Left ventricle myocardium inferior (tissue), 1 donor: Measurements from ENCODE around the gene BSPRY. TPM values are rescaled to one million over a fixed set of nuclear protein-coding genes. Genes with fewer than 3 reads are reported as not detected.

Experiments used
- DNase-seq: peaks from one replicate; pipeline ENCODE4 v3.0.0-alpha.2; 2020
- H3K27ac ChIP-seq: fragments of 200-600 bp; replicated peaks from 2 replicates; pipeline ENCODE4 v1.8.0; 2021
- H3K27me3 ChIP-seq: fragments of 200-600 bp; 2 replicates; pipeline ENCODE4 v1.8.0; 2021; ENCODE audit warnings: low read depth
- H3K36me3 ChIP-seq: fragments of 200-600 bp; 2 replicates; pipeline ENCODE4 v1.8.0; 2021
- H3K4me1 ChIP-seq: fragments of 200-600 bp; 2 replicates; pipeline ENCODE4 v1.8.0; 2021
- H3K4me3 ChIP-seq: fragments of 200-600 bp; 2 replicates; pipeline ENCODE4 v1.8.0; 2021; ENCODE audit warnings: mild to moderate bottlenecking, moderate library complexity
- H3K9me3 ChIP-seq: fragments of 200-600 bp; replicated peaks from 2 replicates; pipeline ENCODE4 v1.8.0; 2021
- CTCF ChIP-seq: fragments of 200-600 bp; IDR thresholded peaks from 2 replicates; pipeline ENCODE4 v1.8.0; 2021; ENCODE audit warnings: antibody characterized with exemption, mild to moderate bottlenecking, borderline replicate concordance
- intact Hi-C: fragments of 100-400 bp; cut with micrococcal nuclease; formaldehyde crosslinking; loops from one replicate; pipeline ENCODE4 v1.11.0; 2022
- total RNA-seq: library from RNA; stranded (reverse); fragmentation: NEBNext Ultra II Directional; extraction: Animal tissue kit (Norgen Biotek cat#: 25700); gene quantifications from one replicate; pipeline ENCODE4 v1.2.1, GENCODE V29; 2021
- donor health status: DM: no; HTN: yes; CAD: no; lungs with severe emphysema.

The BSPRY gene
- total RNA-seq, 1 donor from 2014 or later: 0.25 TPM

GRCh38 chr9:113355040-113355596 is 5.8 kb downstream of the BSPRY start:
- Histone ChIP-seq H3K9me3 (no peaks in the 10 kb centered on the region), H3K27me3 (peaks cover 62% of the 10 kb centered on the region), H3K4me1 (peaks cover 5% of the 10 kb centered on the region), H3K27ac (no peak overlapping the region), H3K4me3 (no peak overlapping the region), H3K36me3 (no peaks in the 10 kb centered on the region)
- no peak for TF ChIP-seq CTCF
- intact Hi-C loops: no loop called here
- no peak for DNase-seq

- no peaks in the 10 kb centered on the region for H3K4me1 ChIP-seq
- intact Hi-C loops: no loop called here
- peaks cover 45% of the 10 kb centered on the region for H3K27me3 ChIP-seq
Observed at GRCh38 chr9:113356686-113357292, 7.4 kb downstream of the BSPRY start.

GRCh38 chr9:113359385-113359784 is 10.0 kb downstream of the BSPRY start:
- Histone ChIP-seq H3K27ac (no peak overlapping the region), H3K27me3 (peaks cover 20% of the 10 kb centered on the region), H3K4me3 (no peak overlapping the region), H3K4me1 (no peaks in the 10 kb centered on the region), H3K9me3 (no peaks in the 10 kb centered on the region), H3K36me3 (no peaks in the 10 kb centered on the region)
- no peak for DNase-seq
- no peak for TF ChIP-seq CTCF
- intact Hi-C loops: no loop called here

More at GRCh38 chr9:113356686-113357292, 7.4 kb downstream of the BSPRY start:
- Histone ChIP-seq H3K27ac (no peak overlapping the region), H3K9me3 (no peaks in the 10 kb centered on the region), H3K4me3 (no peak overlapping the region), H3K36me3 (no peaks in the 10 kb centered on the region)
- no peak for DNase-seq
- no peak for TF ChIP-seq CTCF

- intact Hi-C loops: no loop called here
- H3K4me1 ChIP-seq: peaks cover 9% of the 10 kb centered on the region
- no peaks in the 10 kb centered on the region for H3K36me3 ChIP-seq
- H3K4me3 ChIP-seq: no peak overlapping the region
- peaks cover 13% of the 10 kb centered on the region for H3K27me3 ChIP-seq
- H3K27ac ChIP-seq: no peak overlapping the region
- H3K9me3 ChIP-seq: no peaks in the 10 kb centered on the region
- no peak for DNase-seq
- TF ChIP-seq CTCF: no peak
Observed at GRCh38 chr9:113360242-113360842, 11.0 kb downstream of the BSPRY start.

GRCh38 chr9:113361304-113362018 is 12.1 kb downstream of the BSPRY start:
- Histone ChIP-seq H3K27me3 (peaks cover 2% of the 10 kb centered on the region), H3K4me3 (no peak overlapping the region), H3K36me3 (no peaks in the 10 kb centered on the region), H3K9me3 (no peaks in the 10 kb centered on the region), H3K4me1 (peaks cover 10% of the 10 kb centered on the region), H3K27ac (no peak overlapping the region)
- DNase-seq: no peak
- intact Hi-C loops: no loop called here
- TF ChIP-seq CTCF: no peak
